RWPE2 (cell line): ENCODE data around the gene TMX4.

Source experiments
- ATAC-seq: fragments of 200-7000 bp; cut with Tn5 transposase; 3 replicates; pipeline ENCODE4 v1.9.1; 2021; ENCODE audit warnings: low read depth
- DNase-seq: peaks from one replicate; pipeline ENCODE4 v3.0.0-alpha.2; 2020; ENCODE audit warnings: low spot score
- H3K27ac ChIP-seq: fragments of 450-650 bp; 2 replicates; pipeline ENCODE4 v1.5.1; 2017; ENCODE audit warnings: mild to moderate bottlenecking; ENCODE audit not compliant: poor library complexity, severe bottlenecking
- H3K27me3 ChIP-seq: fragments of 250-450 bp; sonication (Bioruptor Pico); 2 replicates; pipeline ENCODE4 v1.5.1; 2021; ENCODE audit warnings: mild to moderate bottlenecking, moderate library complexity; ENCODE audit not compliant: insufficient read depth, poor library complexity, severe bottlenecking
- H3K36me3 ChIP-seq: fragments of 250-450 bp; sonication (Bioruptor Pico); 2 replicates; pipeline ENCODE4 v1.5.1; 2020; ENCODE audit warnings: low read depth, mild to moderate bottlenecking, moderate library complexity
- H3K4me1 ChIP-seq: fragments of 250-450 bp; sonication (Bioruptor Pico); 2 replicates; pipeline ENCODE4 v1.5.1; 2021; ENCODE audit warnings: mild to moderate bottlenecking, moderate library complexity; ENCODE audit not compliant: insufficient read depth, poor library complexity, severe bottlenecking
- H3K4me3 ChIP-seq: fragments of 250-450 bp; sonication (Bioruptor Pico); 2 replicates; pipeline ENCODE4 v1.5.1; 2021; ENCODE audit warnings: mild to moderate bottlenecking, moderate library complexity; ENCODE audit not compliant: severe bottlenecking
- H3K9me3 ChIP-seq: fragments of 250-450 bp; sonication (Bioruptor Pico); 2 replicates; pipeline ENCODE4 v1.5.1; 2021; ENCODE audit warnings: mild to moderate bottlenecking, moderate library complexity; ENCODE audit not compliant: severe bottlenecking
- TF ChIP-seq, protein P1 (sequence below): fragments of 450-650 bp; IDR thresholded peaks from one replicate; pipeline ENCODE4 v1.5.1; 2017; ENCODE audit warnings: mild to moderate bottlenecking, moderate library complexity; ENCODE audit not compliant: poor library complexity, severe bottlenecking

Gene TMX4

GRCh38 chr20:8020314-8021079 lies 936 bp upstream of the TMX4 start:
- TF ChIP-seq, protein P1, sequence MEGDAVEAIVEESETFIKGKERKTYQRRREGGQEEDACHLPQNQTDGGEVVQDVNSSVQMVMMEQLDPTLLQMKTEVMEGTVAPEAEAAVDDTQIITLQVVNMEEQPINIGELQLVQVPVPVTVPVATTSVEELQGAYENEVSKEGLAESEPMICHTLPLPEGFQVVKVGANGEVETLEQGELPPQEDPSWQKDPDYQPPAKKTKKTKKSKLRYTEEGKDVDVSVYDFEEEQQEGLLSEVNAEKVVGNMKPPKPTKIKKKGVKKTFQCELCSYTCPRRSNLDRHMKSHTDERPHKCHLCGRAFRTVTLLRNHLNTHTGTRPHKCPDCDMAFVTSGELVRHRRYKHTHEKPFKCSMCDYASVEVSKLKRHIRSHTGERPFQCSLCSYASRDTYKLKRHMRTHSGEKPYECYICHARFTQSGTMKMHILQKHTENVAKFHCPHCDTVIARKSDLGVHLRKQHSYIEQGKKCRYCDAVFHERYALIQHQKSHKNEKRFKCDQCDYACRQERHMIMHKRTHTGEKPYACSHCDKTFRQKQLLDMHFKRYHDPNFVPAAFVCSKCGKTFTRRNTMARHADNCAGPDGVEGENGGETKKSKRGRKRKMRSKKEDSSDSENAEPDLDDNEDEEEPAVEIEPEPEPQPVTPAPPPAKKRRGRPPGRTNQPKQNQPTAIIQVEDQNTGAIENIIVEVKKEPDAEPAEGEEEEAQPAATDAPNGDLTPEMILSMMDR: no peak
- Histone ChIP-seq H3K4me1 (peaks cover 15% of the 10 kb centered on the region), H3K27me3 (no peaks in the 10 kb centered on the region), H3K27ac (no peak overlapping the region), H3K36me3 (no peaks in the 10 kb centered on the region), H3K4me3 (no peak overlapping the region), H3K9me3 (no peaks in the 10 kb centered on the region)
- ATAC-seq: no peak
- DNase-seq: no peak

DNA sequence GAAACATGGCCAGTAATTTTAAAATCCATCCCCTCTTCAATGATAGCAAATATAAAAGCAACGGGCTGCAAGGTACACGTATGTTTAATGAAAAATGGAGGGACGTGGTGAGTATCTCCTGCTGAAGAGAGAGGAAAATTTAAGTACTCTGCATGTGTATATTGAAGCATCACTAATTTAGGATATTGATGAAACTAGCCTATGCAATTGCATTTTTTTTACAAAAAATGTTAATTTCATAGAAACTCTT lies 362 bp upstream of the TMX4 start:
- no peaks in the 10 kb centered on the region for H3K27me3 ChIP-seq
- TF ChIP-seq, protein P1: no peak
- no peak for ATAC-seq
- peak overlapping the region; percentile 78 for H3K4me3 ChIP-seq
- H3K9me3 ChIP-seq: no peaks in the 10 kb centered on the region
- H3K27ac ChIP-seq: no peak overlapping the region
- H3K4me1 ChIP-seq: peaks cover 15% of the 10 kb centered on the region
- DNase-seq: no peak
- no peaks in the 10 kb centered on the region for H3K36me3 ChIP-seq

DNA sequence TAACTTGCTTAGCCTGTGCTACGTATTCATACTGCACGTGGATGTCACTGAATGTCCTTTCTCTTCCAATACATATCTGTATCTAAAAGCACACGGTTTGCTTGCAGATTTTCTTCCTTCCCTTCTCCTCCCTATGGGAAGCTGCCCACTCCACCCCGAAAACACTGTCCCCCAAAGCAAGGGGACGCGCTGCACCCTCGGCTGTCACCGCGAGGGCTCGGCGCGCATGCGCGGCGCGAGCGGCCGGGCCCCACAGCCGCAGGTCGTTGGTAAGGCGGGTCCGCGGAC lies 659 bp downstream of the TMX4 start:
- no peaks in the 10 kb centered on the region for H3K27me3 ChIP-seq
- DNase-seq (no peak), ATAC-seq (peak; percentile 60)
- H3K9me3 ChIP-seq: no peaks in the 10 kb centered on the region
- TF ChIP-seq, protein P1: no peak
- peak overlapping the region; percentile 69 for H3K27ac ChIP-seq
- H3K4me3 ChIP-seq: peak overlapping the region; percentile 78
- no peaks in the 10 kb centered on the region for H3K36me3 ChIP-seq
- H3K4me1 ChIP-seq: peaks cover 15% of the 10 kb centered on the region

- no peak overlapping the region for H3K4me3 ChIP-seq
- H3K27ac ChIP-seq: no peak overlapping the region
- ATAC-seq (no peak), DNase-seq (no peak)
- H3K9me3 ChIP-seq: no peaks in the 10 kb centered on the region
- H3K36me3 ChIP-seq: 0 out of 2 replicates have a peak, but pooled peaks cover 5% of the 10 kb centered on the region
- TF ChIP-seq, protein P1: no peak
- H3K27me3 ChIP-seq: no peaks in the 10 kb centered on the region
- H3K4me1 ChIP-seq: no peaks in the 10 kb centered on the region
Measured at GRCh38 chr20:8012724-8013123, 6.8 kb downstream of the TMX4 start.

DNA sequence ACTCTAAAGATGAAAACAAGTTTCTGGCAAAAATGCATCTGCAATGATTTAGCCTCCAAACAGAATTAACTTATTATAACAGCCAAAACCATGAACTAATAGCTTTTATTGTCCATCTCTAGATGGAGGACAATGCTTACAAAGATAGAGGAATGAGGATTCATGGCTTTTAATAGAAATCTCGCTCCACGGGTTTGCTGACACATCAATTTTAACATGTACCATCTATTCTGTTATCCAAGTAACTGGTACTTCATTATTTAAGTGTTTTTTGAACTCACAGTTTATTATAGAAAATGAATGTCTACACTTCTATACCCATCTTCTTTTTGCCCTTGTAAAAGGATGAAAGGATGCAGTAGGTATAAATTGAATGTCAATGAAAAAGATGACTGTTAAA lies 10.8 kb downstream of the TMX4 start:
- Histone ChIP-seq H3K9me3 (no peaks in the 10 kb centered on the region), H3K27ac (no peak overlapping the region), H3K27me3 (no peaks in the 10 kb centered on the region), H3K4me3 (no peak overlapping the region), H3K4me1 (no peaks in the 10 kb centered on the region), H3K36me3 (0 out of 2 replicates have a peak, but pooled peaks cover 5% of the 10 kb centered on the region)
- DNase-seq: no peak
- TF ChIP-seq, protein P1: no peak
- ATAC-seq: no peak
